Mesothelial cell of epicardium (in vitro differentiated cells): Measurements from ENCODE around the gene CD72. TPM values are rescaled to one million over a fixed set of nuclear protein-coding genes. Genes with fewer than 3 reads are reported as not detected.

ENCODE experiments used
- DNase-seq, 2 experiments: peaks; one replicate each; pipeline ENCODE4 v3.0.0; 2021; ENCODE audit warnings: low spot score in 2 of 2; ENCODE audit not compliant: unreplicated experiment in 2 of 2
- H3K27ac Mint-ChIP-seq: 2 replicates; pipeline ENCODE4 v1.8.0; 2021; ENCODE audit warnings: mixed read lengths
- H3K27me3 Mint-ChIP-seq: 2 replicates; pipeline ENCODE4 v1.8.0; 2021; ENCODE audit warnings: low read depth, mixed read lengths
- H3K36me3 Mint-ChIP-seq: 2 replicates; pipeline ENCODE4 v1.8.0; 2021; ENCODE audit warnings: mixed read lengths
- H3K4me1 Mint-ChIP-seq: 2 replicates; pipeline ENCODE4 v1.8.0; 2021; ENCODE audit warnings: mixed read lengths
- H3K4me3 Mint-ChIP-seq: 2 replicates; pipeline ENCODE4 v1.8.0; 2021; ENCODE audit warnings: mild to moderate bottlenecking, moderate library complexity, mixed read lengths
- H3K9me3 Mint-ChIP-seq: 2 replicates; pipeline ENCODE4 v1.8.0; 2021; ENCODE audit warnings: mixed read lengths
- CTCF ChIP-seq: fragments of 200-600 bp; sonication (generic); IDR thresholded peaks from one replicate; pipeline ENCODE4 v1.5.0; 2021; ENCODE audit warnings: antibody characterized with exemption; ENCODE audit not compliant: unreplicated experiment
- total RNA-seq: library from RNA; stranded (reverse); gene quantifications from 3 replicates; pipeline ENCODE4 v1.2.1, GENCODE V29; 2021

CD72 gene
- total RNA-seq, 1 donor from 2014 or later, result 4.2 TPM

DNA sequence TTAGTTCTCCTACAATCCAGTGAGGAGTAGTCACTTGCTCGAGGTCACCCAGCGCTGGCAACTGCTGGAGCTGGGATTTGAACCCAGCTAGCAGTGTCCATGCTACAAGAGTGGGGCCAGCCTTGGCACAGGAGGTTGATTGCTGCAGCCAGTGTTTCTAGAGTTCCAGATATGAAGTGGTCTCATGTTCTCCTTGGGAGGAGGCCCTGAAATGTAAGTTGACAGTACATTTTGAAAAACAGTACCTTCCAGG is 40.7 kb upstream of the CD72 start:
- peaks cover 3% of the 10 kb centered on the region for H3K27me3 Mint-ChIP-seq
- no peak for TF ChIP-seq CTCF
- DNase-seq, result no peak
- peaks cover 3% of the 10 kb centered on the region for H3K36me3 Mint-ChIP-seq
- H3K9me3 Mint-ChIP-seq, result no peaks in the 10 kb centered on the region
- peak overlapping the region; percentile 98 for H3K27ac Mint-ChIP-seq
- H3K4me3 Mint-ChIP-seq, result peak overlapping the region; percentile 76
- peaks cover 31% of the 10 kb centered on the region for H3K4me1 Mint-ChIP-seq

DNA sequence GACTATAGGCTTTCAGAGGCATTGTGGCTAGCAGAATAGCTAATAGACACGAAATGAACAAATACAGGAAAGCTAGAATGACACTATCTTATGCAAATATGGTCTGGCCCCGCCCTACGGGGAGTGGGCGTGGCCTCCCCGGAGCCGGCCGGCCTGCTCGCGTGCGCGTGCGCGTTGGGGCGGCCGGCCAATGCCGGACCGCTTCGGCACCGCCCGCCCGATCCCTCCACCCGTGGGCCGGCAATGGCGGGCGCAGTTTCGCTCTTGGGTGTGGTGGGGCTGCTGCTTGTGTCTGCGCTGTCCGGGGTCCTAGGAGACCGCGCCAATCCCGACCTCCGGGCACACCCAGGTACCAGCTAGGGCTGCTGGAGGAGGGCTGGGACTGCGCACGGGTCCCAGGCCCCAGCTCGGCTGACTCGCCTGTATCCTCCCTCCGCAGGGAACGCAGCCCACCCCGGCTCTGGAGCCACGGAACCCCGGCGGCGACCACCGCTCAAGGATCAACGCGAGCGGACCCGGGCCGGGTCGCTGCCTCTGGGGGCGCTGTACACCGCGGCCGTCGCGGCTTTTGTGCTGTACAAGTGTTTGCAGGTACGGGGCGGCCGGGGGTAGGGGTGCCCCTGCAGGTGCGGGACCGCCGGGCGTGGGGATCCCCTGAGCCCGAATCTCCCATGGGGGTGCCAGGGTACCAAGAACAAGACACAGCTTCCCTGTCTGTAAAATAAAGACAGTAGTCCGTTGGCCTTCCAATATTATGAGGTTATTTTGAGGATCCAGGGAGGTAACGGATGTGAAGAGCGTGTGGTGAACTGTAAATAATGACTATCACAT is 40.1 kb upstream of the CD72 start, which contains the start of gene CCDC107:
Gene CCDC107, plus strand, starts transcription at position 156 of the 831 bp plus-strand sequence. Its CDS starts 88 bp downstream, at position 244.
- H3K4me3 Mint-ChIP-seq, result peak within 1 kb of the TSS; percentile 76
- H3K36me3 Mint-ChIP-seq, result peaks cover 3% of the 10 kb centered on the region
- peaks cover 27% of the 10 kb centered on the region for H3K4me1 Mint-ChIP-seq
- peak; percentile 78 for TF ChIP-seq CTCF
- H3K27me3 Mint-ChIP-seq, result peaks cover 3% of the 10 kb centered on the region
- H3K9me3 Mint-ChIP-seq, result no peaks in the 10 kb centered on the region
- H3K27ac Mint-ChIP-seq, result peak within 1 kb of the TSS; percentile 100
- peak; percentile 89 to 93 for DNase-seq

DNA sequence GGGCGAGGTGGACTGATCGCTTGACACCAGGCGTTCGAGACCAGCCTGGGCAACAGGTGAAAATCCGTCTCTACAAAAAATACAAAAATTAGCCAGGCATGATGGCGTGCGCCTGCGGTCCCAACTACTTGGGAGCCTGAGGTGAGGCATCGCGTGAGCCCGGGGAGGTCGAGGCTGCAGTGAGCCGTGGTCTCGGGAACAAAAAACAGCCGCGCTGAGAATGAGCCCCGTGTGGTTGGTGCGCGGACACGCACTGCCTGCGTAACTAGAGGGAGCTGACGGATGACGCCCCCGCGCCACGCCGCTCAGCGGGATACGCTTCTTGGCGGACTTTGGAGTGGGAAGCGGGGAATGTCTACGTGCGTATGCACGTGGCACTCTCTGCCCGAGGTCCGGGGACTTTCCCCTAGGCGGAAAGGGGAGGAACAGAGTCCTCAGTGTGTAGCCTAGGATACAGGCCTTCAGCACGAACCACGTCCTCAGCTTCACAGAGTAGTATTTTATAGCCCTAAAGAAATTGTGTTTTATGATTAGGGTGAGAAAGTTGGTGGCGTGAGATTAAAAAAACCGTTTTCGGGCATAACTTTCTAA is 39.4 kb upstream of the CD72 start, which contains the start of gene RMRP:
Gene RMRP, minus strand, starts transcription at position 474 of the 591 bp plus-strand sequence.
- peak within 1 kb of the TSS; percentile 76 for H3K4me3 Mint-ChIP-seq
- H3K9me3 Mint-ChIP-seq, result no peaks in the 10 kb centered on the region
- TF ChIP-seq CTCF, result no peak
- H3K27ac Mint-ChIP-seq, result peak within 1 kb of the TSS; percentile 100
- H3K27me3 Mint-ChIP-seq, result peaks cover 3% of the 10 kb centered on the region
- H3K36me3 Mint-ChIP-seq, result peaks cover 3% of the 10 kb centered on the region
- DNase-seq, result peak; percentile 89 to 95
- H3K4me1 Mint-ChIP-seq, result peaks cover 26% of the 10 kb centered on the region

- DNase-seq, result no peak
- Mint-ChIP-seq H3K36me3 (peaks cover 3% of the 10 kb centered on the region), H3K27ac (peak overlapping the region; percentile 100), H3K4me3 (peak overlapping the region; percentile 76), H3K9me3 (no peaks in the 10 kb centered on the region), H3K27me3 (peaks cover 3% of the 10 kb centered on the region), H3K4me1 (peaks cover 26% of the 10 kb centered on the region)
- no peak for TF ChIP-seq CTCF
These were observed 38.8 kb upstream of the CD72 start for GRCh38 chr9:35656831-35657545.

DNA sequence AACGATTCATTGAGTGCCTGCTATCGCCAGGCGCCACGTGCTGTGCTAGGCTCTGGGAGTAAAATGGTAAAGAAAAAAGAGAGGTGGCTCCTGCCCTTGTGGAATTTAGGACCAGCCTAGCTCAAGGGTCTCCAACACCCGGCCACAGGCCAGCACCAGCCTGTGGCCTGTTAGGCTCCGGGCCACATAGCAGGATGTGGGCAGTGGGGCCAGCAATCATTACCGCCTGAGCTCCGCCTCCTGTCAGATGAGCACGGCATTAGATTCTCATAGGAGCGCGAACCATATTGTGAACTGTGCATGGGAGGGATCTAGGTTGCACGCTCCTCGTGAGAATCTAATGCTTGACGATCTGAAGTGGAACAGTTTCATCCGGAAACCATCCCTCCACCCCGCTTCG is 38.1 kb upstream of the CD72 start:
- peaks cover 3% of the 10 kb centered on the region for H3K27me3 Mint-ChIP-seq
- H3K9me3 Mint-ChIP-seq, result no peaks in the 10 kb centered on the region
- peaks cover 3% of the 10 kb centered on the region for H3K36me3 Mint-ChIP-seq
- H3K4me3 Mint-ChIP-seq, result no peak overlapping the region
- DNase-seq, result no peak
- peaks cover 26% of the 10 kb centered on the region for H3K4me1 Mint-ChIP-seq
- H3K27ac Mint-ChIP-seq, result peak overlapping the region; percentile 100
- TF ChIP-seq CTCF, result no peak
